GM23338 (cell line): ENCODE data around the gene C7orf25. TPM values are rescaled to one million over a fixed set of nuclear protein-coding genes. Genes with fewer than 3 reads are reported as not detected.

Experiments used
- ATAC-seq: fragments of 200-7000 bp; cut with Tn5 transposase; 3 replicates; pipeline ENCODE4 v1.9.1; 2020
- DNase-seq: peaks from one replicate; pipeline ENCODE4 v3.0.0-alpha.2; 2015; ENCODE audit warnings: low spot score
- H2AFZ ChIP-seq: fragments of 200-600 bp; sonication (generic); 2 replicates; pipeline ENCODE4 v1.8.0; 2016; ENCODE audit warnings: antibody characterized with exemption, mild to moderate bottlenecking, moderate library complexity
- H3F3A ChIP-seq: fragments of 200-600 bp; sonication (generic); replicated peaks from 2 replicates; pipeline ENCODE4 v1.8.0; 2017; ENCODE audit warnings: antibody characterized with exemption, mixed run types, low read depth
- H3K27ac ChIP-seq: fragments of 200-600 bp; sonication (generic); 2 replicates; pipeline ENCODE4 v1.6.1; 2016; ENCODE audit warnings: low read depth
- H3K27me3 ChIP-seq: fragments of 200-600 bp; sonication (generic); 2 replicates; pipeline ENCODE4 v1.8.0; 2016; ENCODE audit warnings: mild to moderate bottlenecking, mixed run types, moderate library complexity; ENCODE audit not compliant: insufficient read depth
- H3K36me3 ChIP-seq: fragments of 200-600 bp; sonication (generic); 2 replicates; pipeline ENCODE4 v1.8.0; 2016; ENCODE audit warnings: mild to moderate bottlenecking; ENCODE audit not compliant: insufficient read depth
- H3K4me1 ChIP-seq: fragments of 200-600 bp; sonication (generic); 2 replicates; pipeline ENCODE4 v1.8.0; 2016; ENCODE audit warnings: mild to moderate bottlenecking, moderate library complexity; ENCODE audit not compliant: insufficient read depth
- H3K4me2 ChIP-seq: fragments of 200-600 bp; sonication (generic); 2 replicates; pipeline ENCODE4 v1.7.1; 2017; ENCODE audit warnings: mixed run types
- H3K4me3 ChIP-seq: fragments of 200-600 bp; sonication (generic); 2 replicates; pipeline ENCODE4 v1.6.1; 2016; ENCODE audit warnings: mixed run types
- H3K79me2 ChIP-seq: fragments of 200-600 bp; sonication (generic); replicated peaks from 2 replicates; pipeline ENCODE4 v1.8.0; 2017; ENCODE audit warnings: mild to moderate bottlenecking; ENCODE audit not compliant: insufficient read depth
- H3K9me2 ChIP-seq: fragments of 200-600 bp; sonication (generic); 2 replicates; pipeline ENCODE4 v1.8.0; 2017; ENCODE audit not compliant: insufficient read depth
- H4K20me1 ChIP-seq: fragments of 200-600 bp; sonication (generic); replicated peaks from 2 replicates; pipeline ENCODE4 v1.8.0; 2017; ENCODE audit warnings: mild to moderate bottlenecking; ENCODE audit not compliant: insufficient read depth
- H3K27ac Mint-ChIP-seq: 2 replicates; pipeline ENCODE4 v1.8.0; 2020; ENCODE audit warnings: inconsistent platforms, mild to moderate bottlenecking, moderate library complexity, mixed read lengths
- H3K27me3 Mint-ChIP-seq: 3 replicates; pipeline ENCODE4 v1.8.0; 2022; ENCODE audit warnings: low read depth, mild to moderate bottlenecking, moderate library complexity, mixed read lengths, inconsistent platforms; ENCODE audit not compliant: insufficient read depth, poor library complexity
- H3K36me3 Mint-ChIP-seq: 3 replicates; pipeline ENCODE4 v1.8.0; 2021; ENCODE audit warnings: low read depth, mild to moderate bottlenecking, inconsistent platforms, moderate library complexity, mixed read lengths
- H3K4me1 Mint-ChIP-seq: 3 replicates; pipeline ENCODE4 v1.8.0; 2020; ENCODE audit warnings: mild to moderate bottlenecking, inconsistent platforms, mixed read lengths
- H3K4me3 Mint-ChIP-seq: 3 replicates; pipeline ENCODE4 v1.8.0; 2021; ENCODE audit warnings: moderate library complexity, mild to moderate bottlenecking, inconsistent platforms, mixed read lengths
- H3K9me3 Mint-ChIP-seq: 3 replicates; pipeline ENCODE4 v1.8.0; 2020; ENCODE audit warnings: moderate library complexity, mild to moderate bottlenecking, inconsistent platforms, mixed read lengths
- CREB1 ChIP-seq: fragments of 250-450 bp; sonication (Bioruptor Pico); IDR thresholded peaks from 2 replicates; pipeline ENCODE4 v1.5.0; 2020; ENCODE audit warnings: low read depth, mild to moderate bottlenecking, moderate library complexity
- EZH2 ChIP-seq: fragments of 200-600 bp; sonication (generic); IDR thresholded peaks from one replicate; pipeline ENCODE4 v1.8.0; 2017; ENCODE audit warnings: antibody characterized with exemption, mild to moderate bottlenecking, low read depth; ENCODE audit not compliant: unreplicated experiment
- EZH2phosphoT487 ChIP-seq: fragments of 200-600 bp; sonication (generic); IDR thresholded peaks from one replicate; pipeline ENCODE4 v1.8.1; 2018; ENCODE audit warnings: antibody characterized with exemption; ENCODE audit not compliant: unreplicated experiment
- JUNB ChIP-seq: IDR thresholded peaks from one replicate; pipeline ENCODE4 v1.6.1; 2016; ENCODE audit warnings: antibody characterized with exemption; ENCODE audit not compliant: unreplicated experiment
- NANOG ChIP-seq: IDR thresholded peaks from 2 replicates; pipeline ENCODE4 v1.6.1; 2016; ENCODE audit warnings: antibody characterized with exemption, borderline replicate concordance
- POLR2AphosphoS5 ChIP-seq: IDR thresholded peaks from 2 replicates; pipeline ENCODE4 v1.6.1; 2016; ENCODE audit warnings: antibody characterized with exemption, low read depth
- STAT1 ChIP-seq: IDR thresholded peaks from one replicate; pipeline ENCODE4 v1.6.1; 2016; ENCODE audit warnings: antibody characterized with exemption; ENCODE audit not compliant: unreplicated experiment
- ZNF114 ChIP-seq: fragments of 250-450 bp; sonication (Bioruptor Pico); IDR thresholded peaks from 2 replicates; pipeline ENCODE4 v1.5.0; 2020; ENCODE audit warnings: mild to moderate bottlenecking, moderate library complexity
- ZNF331 ChIP-seq: fragments of 250-450 bp; sonication (Bioruptor Pico); IDR thresholded peaks from 2 replicates; pipeline ENCODE4 v1.5.0; 2020; ENCODE audit warnings: low read depth, mild to moderate bottlenecking, moderate library complexity
- polyA plus RNA-seq: library from polyadenylated mRNA; unstranded; fragments of >200 nt; fragmentation: Nextera tagmentation; extraction: Ambion mirVana; gene quantifications from 2 replicates; pipeline ENCODE4 v1.2.1, GENCODE V29; 2016
- total RNA-seq: library from RNA; depleted of rRNA; stranded (reverse); fragments of >200 nt; shearing (Covaris generic); gene quantifications from 2 replicates; pipeline ENCODE4 v1.2.3, GENCODE V29; 2014
- TF ChIP-seq, protein P1 (sequence below): fragments of 250-450 bp; sonication (Bioruptor Pico); IDR thresholded peaks from 2 replicates; pipeline ENCODE4 v1.5.0; 2020; ENCODE audit warnings: mild to moderate bottlenecking, moderate library complexity
- TF ChIP-seq, protein P2 (sequence below), 2 experiments: fragments of 200-600 bp in 1 of 2; sonication (generic) in 1 of 2; conservative IDR thresholded peaks; 2 replicates each; pipeline versions ENCODE4 v1.5.1 to v1.6.1; 2016 to 2017; ENCODE audit warnings: antibody characterized with exemption in 2 of 2, low read depth in 2 of 2, mild to moderate bottlenecking in 2 of 2, moderate library complexity in 1 of 2
- TF ChIP-seq, protein P3 (sequence below): IDR thresholded peaks from 2 replicates; pipeline ENCODE4 v1.6.1; 2016; ENCODE audit warnings: antibody characterized with exemption
- TF ChIP-seq, protein P4 (sequence below): IDR thresholded peaks from one replicate; pipeline ENCODE4 v1.6.1; 2018; ENCODE audit warnings: antibody characterized with exemption; ENCODE audit not compliant: unreplicated experiment

Gene C7orf25
- total and polyA plus RNA-seq, 2 experiments from 2014 or later = 1.7 to 8.7 TPM

DNA sequence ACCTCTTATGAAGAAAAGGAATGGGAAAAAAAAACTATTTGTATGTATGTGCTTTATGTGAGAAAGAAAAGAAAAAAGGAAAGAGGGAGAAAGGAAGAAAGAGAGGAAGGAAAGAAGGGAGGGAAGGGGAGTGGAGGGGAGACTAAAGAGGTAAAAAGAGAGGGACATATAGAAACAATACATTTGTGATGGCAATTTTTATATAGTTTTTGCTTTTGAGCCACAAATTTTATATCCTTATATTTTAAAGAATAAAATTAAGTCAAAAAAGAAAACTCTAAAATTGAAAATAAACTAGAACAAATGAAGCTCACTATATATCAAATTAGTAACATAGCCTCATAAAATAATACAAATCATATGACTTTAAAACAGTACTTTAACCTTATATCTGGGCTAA, 11.0 kb downstream of the C7orf25 start:
- Mint-ChIP-seq H3K9me3 (peaks cover 10% of the 10 kb centered on the region; the same call in 2 of the 3 replicates), H3K27ac (no peak overlapping the region), H3K4me1 (no peaks in the 10 kb centered on the region), H3K4me3 (no peak overlapping the region), H3K27me3 (peaks cover 1% of the 10 kb centered on the region), H3K36me3 (0 out of 3 replicates have a peak, but pooled peaks cover 5% of the 10 kb centered on the region)
- Histone ChIP-seq H3K36me3 (no peaks in the 10 kb centered on the region), H3K27ac (no peak overlapping the region), H3K79me2 (no peaks in the 10 kb centered on the region), H3K4me2 (no peak overlapping the region), H3K4me3 (no peak overlapping the region), H3K9me2 (no peaks in the 10 kb centered on the region), H4K20me1 (no peaks in the 10 kb centered on the region), H3K27me3 (no peaks in the 10 kb centered on the region), H3K4me1 (no peaks in the 10 kb centered on the region), H3F3A (no peaks in the 10 kb centered on the region), H2AFZ (no peak overlapping the region; the same call in 1 of the 2 replicates)
- DNase-seq (no peak), ATAC-seq (no peak)
- no peak for TF ChIP-seq EZH2phosphoT487
- TF ChIP-seq, protein P1, sequence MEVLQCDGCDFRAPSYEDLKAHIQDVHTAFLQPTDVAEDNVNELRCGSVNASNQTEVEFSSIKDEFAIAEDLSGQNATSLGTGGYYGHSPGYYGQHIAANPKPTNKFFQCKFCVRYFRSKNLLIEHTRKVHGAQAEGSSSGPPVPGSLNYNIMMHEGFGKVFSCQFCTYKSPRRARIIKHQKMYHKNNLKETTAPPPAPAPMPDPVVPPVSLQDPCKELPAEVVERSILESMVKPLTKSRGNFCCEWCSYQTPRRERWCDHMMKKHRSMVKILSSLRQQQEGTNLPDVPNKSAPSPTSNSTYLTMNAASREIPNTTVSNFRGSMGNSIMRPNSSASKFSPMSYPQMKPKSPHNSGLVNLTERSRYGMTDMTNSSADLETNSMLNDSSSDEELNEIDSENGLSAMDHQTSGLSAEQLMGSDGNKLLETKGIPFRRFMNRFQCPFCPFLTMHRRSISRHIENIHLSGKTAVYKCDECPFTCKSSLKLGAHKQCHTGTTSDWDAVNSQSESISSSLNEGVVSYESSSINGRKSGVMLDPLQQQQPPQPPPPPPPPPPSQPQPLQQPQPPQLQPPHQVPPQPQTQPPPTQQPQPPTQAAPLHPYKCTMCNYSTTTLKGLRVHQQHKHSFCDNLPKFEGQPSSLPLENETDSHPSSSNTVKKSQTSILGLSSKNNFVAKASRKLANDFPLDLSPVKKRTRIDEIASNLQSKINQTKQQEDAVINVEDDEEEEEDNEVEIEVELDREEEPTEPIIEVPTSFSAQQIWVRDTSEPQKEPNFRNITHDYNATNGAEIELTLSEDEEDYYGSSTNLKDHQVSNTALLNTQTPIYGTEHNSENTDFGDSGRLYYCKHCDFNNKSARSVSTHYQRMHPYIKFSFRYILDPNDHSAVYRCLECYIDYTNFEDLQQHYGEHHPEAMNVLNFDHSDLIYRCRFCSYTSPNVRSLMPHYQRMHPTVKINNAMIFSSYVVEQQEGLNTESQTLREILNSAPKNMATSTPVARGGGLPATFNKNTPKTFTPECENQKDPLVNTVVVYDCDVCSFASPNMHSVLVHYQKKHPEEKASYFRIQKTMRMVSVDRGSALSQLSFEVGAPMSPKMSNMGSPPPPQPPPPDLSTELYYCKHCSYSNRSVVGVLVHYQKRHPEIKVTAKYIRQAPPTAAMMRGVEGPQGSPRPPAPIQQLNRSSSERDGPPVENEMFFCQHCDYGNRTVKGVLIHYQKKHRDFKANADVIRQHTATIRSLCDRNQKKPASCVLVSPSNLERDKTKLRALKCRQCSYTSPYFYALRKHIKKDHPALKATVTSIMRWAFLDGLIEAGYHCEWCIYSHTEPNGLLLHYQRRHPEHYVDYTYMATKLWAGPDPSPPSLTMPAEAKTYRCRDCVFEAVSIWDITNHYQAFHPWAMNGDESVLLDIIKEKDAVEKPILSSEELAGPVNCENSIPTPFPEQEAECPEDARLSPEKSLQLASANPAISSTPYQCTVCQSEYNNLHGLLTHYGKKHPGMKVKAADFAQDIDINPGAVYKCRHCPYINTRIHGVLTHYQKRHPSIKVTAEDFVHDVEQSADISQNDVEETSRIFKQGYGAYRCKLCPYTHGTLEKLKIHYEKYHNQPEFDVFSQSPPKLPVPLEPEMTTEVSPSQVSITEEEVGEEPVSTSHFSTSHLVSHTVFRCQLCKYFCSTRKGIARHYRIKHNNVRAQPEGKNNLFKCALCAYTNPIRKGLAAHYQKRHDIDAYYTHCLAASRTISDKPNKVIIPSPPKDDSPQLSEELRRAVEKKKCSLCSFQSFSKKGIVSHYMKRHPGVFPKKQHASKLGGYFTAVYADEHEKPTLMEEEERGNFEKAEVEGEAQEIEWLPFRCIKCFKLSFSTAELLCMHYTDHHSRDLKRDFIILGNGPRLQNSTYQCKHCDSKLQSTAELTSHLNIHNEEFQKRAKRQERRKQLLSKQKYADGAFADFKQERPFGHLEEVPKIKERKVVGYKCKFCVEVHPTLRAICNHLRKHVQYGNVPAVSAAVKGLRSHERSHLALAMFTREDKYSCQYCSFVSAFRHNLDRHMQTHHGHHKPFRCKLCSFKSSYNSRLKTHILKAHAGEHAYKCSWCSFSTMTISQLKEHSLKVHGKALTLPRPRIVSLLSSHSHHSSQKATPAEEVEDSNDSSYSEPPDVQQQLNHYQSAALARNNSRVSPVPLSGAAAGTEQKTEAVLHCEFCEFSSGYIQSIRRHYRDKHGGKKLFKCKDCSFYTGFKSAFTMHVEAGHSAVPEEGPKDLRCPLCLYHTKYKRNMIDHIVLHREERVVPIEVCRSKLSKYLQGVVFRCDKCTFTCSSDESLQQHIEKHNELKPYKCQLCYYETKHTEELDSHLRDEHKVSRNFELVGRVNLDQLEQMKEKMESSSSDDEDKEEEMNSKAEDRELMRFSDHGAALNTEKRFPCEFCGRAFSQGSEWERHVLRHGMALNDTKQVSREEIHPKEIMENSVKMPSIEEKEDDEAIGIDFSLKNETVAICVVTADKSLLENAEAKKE (CRISPR knock-in tag) = no peak
- no peak for TF ChIP-seq POLR2AphosphoS5
- TF ChIP-seq, protein P2, sequence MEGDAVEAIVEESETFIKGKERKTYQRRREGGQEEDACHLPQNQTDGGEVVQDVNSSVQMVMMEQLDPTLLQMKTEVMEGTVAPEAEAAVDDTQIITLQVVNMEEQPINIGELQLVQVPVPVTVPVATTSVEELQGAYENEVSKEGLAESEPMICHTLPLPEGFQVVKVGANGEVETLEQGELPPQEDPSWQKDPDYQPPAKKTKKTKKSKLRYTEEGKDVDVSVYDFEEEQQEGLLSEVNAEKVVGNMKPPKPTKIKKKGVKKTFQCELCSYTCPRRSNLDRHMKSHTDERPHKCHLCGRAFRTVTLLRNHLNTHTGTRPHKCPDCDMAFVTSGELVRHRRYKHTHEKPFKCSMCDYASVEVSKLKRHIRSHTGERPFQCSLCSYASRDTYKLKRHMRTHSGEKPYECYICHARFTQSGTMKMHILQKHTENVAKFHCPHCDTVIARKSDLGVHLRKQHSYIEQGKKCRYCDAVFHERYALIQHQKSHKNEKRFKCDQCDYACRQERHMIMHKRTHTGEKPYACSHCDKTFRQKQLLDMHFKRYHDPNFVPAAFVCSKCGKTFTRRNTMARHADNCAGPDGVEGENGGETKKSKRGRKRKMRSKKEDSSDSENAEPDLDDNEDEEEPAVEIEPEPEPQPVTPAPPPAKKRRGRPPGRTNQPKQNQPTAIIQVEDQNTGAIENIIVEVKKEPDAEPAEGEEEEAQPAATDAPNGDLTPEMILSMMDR (conservative IDR thresholded peaks at IDR 0.05; ENCODE audit: low read depth in 2 of 2) = no peak
- TF ChIP-seq ZNF114 (CRISPR knock-in tag) = no peak
- no peak for TF ChIP-seq ZNF331 (CRISPR knock-in tag)
- TF ChIP-seq, protein P3, sequence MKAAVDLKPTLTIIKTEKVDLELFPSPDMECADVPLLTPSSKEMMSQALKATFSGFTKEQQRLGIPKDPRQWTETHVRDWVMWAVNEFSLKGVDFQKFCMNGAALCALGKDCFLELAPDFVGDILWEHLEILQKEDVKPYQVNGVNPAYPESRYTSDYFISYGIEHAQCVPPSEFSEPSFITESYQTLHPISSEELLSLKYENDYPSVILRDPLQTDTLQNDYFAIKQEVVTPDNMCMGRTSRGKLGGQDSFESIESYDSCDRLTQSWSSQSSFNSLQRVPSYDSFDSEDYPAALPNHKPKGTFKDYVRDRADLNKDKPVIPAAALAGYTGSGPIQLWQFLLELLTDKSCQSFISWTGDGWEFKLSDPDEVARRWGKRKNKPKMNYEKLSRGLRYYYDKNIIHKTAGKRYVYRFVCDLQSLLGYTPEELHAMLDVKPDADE = no peak
- no peak for TF ChIP-seq CREB1 (CRISPR knock-in tag)
- no peak for TF ChIP-seq EZH2
- TF ChIP-seq JUNB = no peak
- TF ChIP-seq, protein P4, sequence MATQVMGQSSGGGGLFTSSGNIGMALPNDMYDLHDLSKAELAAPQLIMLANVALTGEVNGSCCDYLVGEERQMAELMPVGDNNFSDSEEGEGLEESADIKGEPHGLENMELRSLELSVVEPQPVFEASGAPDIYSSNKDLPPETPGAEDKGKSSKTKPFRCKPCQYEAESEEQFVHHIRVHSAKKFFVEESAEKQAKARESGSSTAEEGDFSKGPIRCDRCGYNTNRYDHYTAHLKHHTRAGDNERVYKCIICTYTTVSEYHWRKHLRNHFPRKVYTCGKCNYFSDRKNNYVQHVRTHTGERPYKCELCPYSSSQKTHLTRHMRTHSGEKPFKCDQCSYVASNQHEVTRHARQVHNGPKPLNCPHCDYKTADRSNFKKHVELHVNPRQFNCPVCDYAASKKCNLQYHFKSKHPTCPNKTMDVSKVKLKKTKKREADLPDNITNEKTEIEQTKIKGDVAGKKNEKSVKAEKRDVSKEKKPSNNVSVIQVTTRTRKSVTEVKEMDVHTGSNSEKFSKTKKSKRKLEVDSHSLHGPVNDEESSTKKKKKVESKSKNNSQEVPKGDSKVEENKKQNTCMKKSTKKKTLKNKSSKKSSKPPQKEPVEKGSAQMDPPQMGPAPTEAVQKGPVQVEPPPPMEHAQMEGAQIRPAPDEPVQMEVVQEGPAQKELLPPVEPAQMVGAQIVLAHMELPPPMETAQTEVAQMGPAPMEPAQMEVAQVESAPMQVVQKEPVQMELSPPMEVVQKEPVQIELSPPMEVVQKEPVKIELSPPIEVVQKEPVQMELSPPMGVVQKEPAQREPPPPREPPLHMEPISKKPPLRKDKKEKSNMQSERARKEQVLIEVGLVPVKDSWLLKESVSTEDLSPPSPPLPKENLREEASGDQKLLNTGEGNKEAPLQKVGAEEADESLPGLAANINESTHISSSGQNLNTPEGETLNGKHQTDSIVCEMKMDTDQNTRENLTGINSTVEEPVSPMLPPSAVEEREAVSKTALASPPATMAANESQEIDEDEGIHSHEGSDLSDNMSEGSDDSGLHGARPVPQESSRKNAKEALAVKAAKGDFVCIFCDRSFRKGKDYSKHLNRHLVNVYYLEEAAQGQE = no peak
- TF ChIP-seq NANOG = no peak
- TF ChIP-seq STAT1 = no peak
